H1 (cell line): Measurements from ENCODE around the gene SPEF2. TPM values are rescaled to one million over a fixed set of nuclear protein-coding genes. Genes with fewer than 3 reads are reported as not detected.

ENCODE experiments used
- CTCF ChIA-PET: fragments of 300-600 bp; sonication (Branson Sonifier 250); formaldehyde crosslinking; loops from one replicate; lab custom pipeline; 2021; ENCODE audit not compliant: partially characterized antibody; lab: Charles Lee
- POLR2A ChIA-PET: fragments of 300-600 bp; sonication (Branson Sonifier 250); formaldehyde crosslinking; loops from one replicate; lab custom pipeline; 2021; ENCODE audit warnings: inconsistent platforms; ENCODE audit not compliant: partially characterized antibody; lab: Charles Lee
- DNase-seq, 2 experiments: peaks; one replicate each; pipeline versions ENCODE4 v3.0.0 to v3.0.0-alpha.2; 2010 to 2022; ENCODE audit warnings: low spot score in 2 of 2, low read depth in 1 of 2, mixed read lengths in 1 of 2
- FAIRE-seq: peaks from 2 replicates; lab custom pipeline; 2011; peaks lifted over from hg19 to GRCh38; lab: Jason Lieb, UNC
- H2AFZ ChIP-seq: 2 replicates; pipeline ENCODE4 v1.8.1; 2012; ENCODE audit warnings: low read length, inconsistent platforms
- H2AK5ac ChIP-seq: 2 replicates; pipeline ENCODE4 v1.6.1; 2013; ENCODE audit warnings: low read depth, low read length
- H2BK120ac ChIP-seq: replicated peaks from 2 replicates; pipeline ENCODE3; 2013; ENCODE audit warnings: low read depth, low read length, inconsistent platforms
- H2BK12ac ChIP-seq: 2 replicates; pipeline ENCODE4 v1.6.1; 2013; ENCODE audit warnings: low read depth, low read length
- H2BK15ac ChIP-seq: 2 replicates; pipeline ENCODE4 v1.6.1; 2013; ENCODE audit warnings: low read length
- H2BK20ac ChIP-seq: 2 replicates; pipeline ENCODE4 v1.6.1; 2013; ENCODE audit warnings: low read length
- H2BK5ac ChIP-seq: 2 replicates; pipeline ENCODE4 v1.6.1; 2013; ENCODE audit warnings: low read depth, low read length
- H3K14ac ChIP-seq: 2 replicates; pipeline ENCODE4 v1.6.1; 2013; ENCODE audit warnings: inconsistent platforms; ENCODE audit not compliant: insufficient read length
- H3K18ac ChIP-seq: 2 replicates; pipeline ENCODE4 v1.6.1; 2013; ENCODE audit warnings: low read length; ENCODE audit errors: extremely low read depth
- H3K23ac ChIP-seq: 2 replicates; pipeline ENCODE4 v1.6.1; 2013; ENCODE audit warnings: inconsistent platforms; ENCODE audit not compliant: insufficient read length
- H3K23me2 ChIP-seq: 2 replicates; pipeline ENCODE4 v1.6.1; 2013; ENCODE audit warnings: low read depth, low read length
- H3K27ac ChIP-seq: 2 replicates; pipeline ENCODE4 v1.6.1; 2011; ENCODE audit warnings: low read depth, low read length, inconsistent platforms
- H3K27me3 ChIP-seq, 4 experiments: replicated peaks in 1 of 4; 1 replicate in 1 of 4; 2 replicates in 3 of 4; pipeline versions ENCODE4 v1.6.1 to v1.8.1; 2011 to 2013; ENCODE audit warnings: low read length in 3 of 4, mild to moderate bottlenecking in 3 of 4, inconsistent platforms in 2 of 4, mixed read lengths in 2 of 4, moderate library complexity in 1 of 4; ENCODE audit not compliant: control insufficient read depth in 3 of 4, insufficient read depth in 3 of 4; ENCODE audit errors: extremely low read depth in 1 of 4
- H3K36me3 ChIP-seq, 4 experiments: 2 replicates each; pipeline versions ENCODE4 v1.6.1 to v1.8.1; 2011 to 2013; ENCODE audit warnings: mild to moderate bottlenecking in 4 of 4, low read length in 3 of 4, moderate library complexity in 2 of 4, control low read depth in 1 of 4, inconsistent platforms in 1 of 4; ENCODE audit not compliant: insufficient read depth in 4 of 4, control insufficient read depth in 2 of 4
- H3K4ac ChIP-seq: replicated peaks from 2 replicates; pipeline ENCODE3; 2013; ENCODE audit warnings: low read length, low read depth, mixed read lengths, inconsistent platforms; ENCODE audit not compliant: insufficient read length
- H3K4me1 ChIP-seq, 4 experiments: replicated peaks in 1 of 4; 1 replicate in 1 of 4; 2 replicates in 3 of 4; pipeline versions ENCODE4 v1.6.1 to v1.8.1; 2011 to 2013; ENCODE audit warnings: low read length in 3 of 4, inconsistent platforms in 2 of 4, mixed read lengths in 1 of 4; ENCODE audit not compliant: insufficient read depth in 4 of 4, control insufficient read depth in 3 of 4
- H3K4me2 ChIP-seq, 2 experiments: 2 replicates each; pipeline versions ENCODE4 v1.6.1 to v1.8.1; 2011 to 2013; ENCODE audit warnings: low read depth in 2 of 2, low read length in 2 of 2, control low read depth in 1 of 2, inconsistent platforms in 1 of 2, mild to moderate bottlenecking in 1 of 2; ENCODE audit not compliant: insufficient read depth in 1 of 2
- H3K4me3 ChIP-seq, 4 experiments: fragments of 200-600, 300-600 bp in 1 of 4; sonication (generic), shearing (Covaris generic), sonication (Bioruptor Twin) in 1 of 4; 2 replicates each; pipeline versions ENCODE4 v1.5.1 to v1.8.1; 2011 to 2016; ENCODE audit warnings: low read length in 4 of 4, low read depth in 3 of 4, control low read depth in 2 of 4, inconsistent platforms in 2 of 4, mild to moderate bottlenecking in 2 of 4, mixed read lengths in 1 of 4, moderate library complexity in 1 of 4; ENCODE audit not compliant: insufficient read depth in 2 of 4; ENCODE audit errors: extremely low read depth in 1 of 4
- H3K56ac ChIP-seq: replicated peaks from 2 replicates; pipeline ENCODE3; 2013; ENCODE audit warnings: low read depth, mild to moderate bottlenecking, mixed read lengths, low read length, inconsistent platforms; ENCODE audit not compliant: insufficient read length
- H3K79me1 ChIP-seq: 2 replicates; pipeline ENCODE4 v1.6.1; 2013; ENCODE audit warnings: low read depth, low read length, control low read depth
- H3K79me2 ChIP-seq, 2 experiments: 2 replicates each; pipeline versions ENCODE4 v1.6.1 to v1.8.1; 2012 to 2013; ENCODE audit warnings: low read length in 2 of 2, mild to moderate bottlenecking in 2 of 2, inconsistent platforms in 1 of 2; ENCODE audit not compliant: insufficient read depth in 2 of 2, control insufficient read depth in 1 of 2
- H3K9ac ChIP-seq, 4 experiments: replicated peaks in 1 of 4; 1 replicate in 1 of 4; 2 replicates in 3 of 4; pipeline versions ENCODE4 v1.6.1 to v1.8.1; 2011 to 2013; ENCODE audit warnings: low read depth in 3 of 4, low read length in 3 of 4, control low read depth in 2 of 4, mild to moderate bottlenecking in 2 of 4, moderate library complexity in 2 of 4, inconsistent platforms in 1 of 4; ENCODE audit errors: extremely low read depth in 1 of 4
- H3K9me3 ChIP-seq, 2 experiments: 2 replicates each; pipeline versions ENCODE4 v1.6.1 to v1.8.1; 2012 to 2013; ENCODE audit warnings: mild to moderate bottlenecking in 2 of 2, moderate library complexity in 2 of 2, control low read depth in 1 of 2, inconsistent platforms in 1 of 2, low read depth in 1 of 2, low read length in 1 of 2, mixed read lengths in 1 of 2; ENCODE audit not compliant: insufficient read depth in 2 of 2
- H4K20me1 ChIP-seq, 2 experiments: replicated peaks in 1 of 2; 2 replicates each; pipeline versions ENCODE3 to v1.8.1; 2011 to 2013; ENCODE audit warnings: inconsistent platforms in 2 of 2, low read length in 2 of 2, mild to moderate bottlenecking in 1 of 2; ENCODE audit not compliant: insufficient read depth in 2 of 2, control insufficient read depth in 1 of 2
- H4K5ac ChIP-seq: 2 replicates; pipeline ENCODE4 v1.6.1; 2013; ENCODE audit warnings: low read length, low read depth, mixed read lengths, inconsistent platforms; ENCODE audit not compliant: insufficient read length
- H4K8ac ChIP-seq: 2 replicates; pipeline ENCODE4 v1.8.0; 2013; ENCODE audit warnings: mild to moderate bottlenecking, moderate library complexity, low read length, inconsistent platforms; ENCODE audit not compliant: insufficient read depth; ENCODE audit errors: extremely low read depth
- H4K91ac ChIP-seq: replicated peaks from 2 replicates; pipeline ENCODE3; 2013; ENCODE audit warnings: low read length, mixed read lengths, inconsistent platforms; ENCODE audit not compliant: insufficient read length
- ATF3 ChIP-seq: IDR thresholded peaks from 2 replicates; pipeline ENCODE4 v1.6.1; 2011; ENCODE audit warnings: low read depth, mild to moderate bottlenecking, low read length; ENCODE audit not compliant: insufficient read depth
- BACH1 ChIP-seq: IDR thresholded peaks from 2 replicates; pipeline ENCODE4 v1.6.1; 2012; ENCODE audit warnings: low read length, improper control_type of control experiment
- CEBPB ChIP-seq: IDR thresholded peaks from 2 replicates; pipeline ENCODE4 v1.6.1; 2012; ENCODE audit warnings: low read depth, low read length
- CTBP2 ChIP-seq: IDR thresholded peaks from 2 replicates; pipeline ENCODE4 v1.7.0; 2011; ENCODE audit warnings: borderline replicate concordance, mild to moderate bottlenecking, moderate library complexity, mixed read lengths, low read length; ENCODE audit not compliant: insufficient read depth, insufficient read length
- EZH2 ChIP-seq: fragments of 200-600 bp; sonication (generic); IDR thresholded peaks from 2 replicates; pipeline ENCODE4 v1.7.1; 2012; ENCODE audit warnings: low read depth, mild to moderate bottlenecking, moderate library complexity, low read length, inconsistent platforms; ENCODE audit not compliant: severe bottlenecking
- FOSL1 ChIP-seq: IDR thresholded peaks from 2 replicates; pipeline ENCODE4 v1.6.1; 2011; ENCODE audit warnings: mild to moderate bottlenecking, low read depth, low read length, moderate library complexity; ENCODE audit not compliant: insufficient read depth
- GTF2F1 ChIP-seq: IDR thresholded peaks from 2 replicates; pipeline ENCODE4 v1.6.1; 2012; ENCODE audit warnings: low read depth, low read length, improper control_type of control experiment, borderline replicate concordance
- MAX ChIP-seq: IDR thresholded peaks from 2 replicates; pipeline ENCODE4 v1.6.1; 2012; ENCODE audit warnings: inconsistent platforms
- POLR2A ChIP-seq, 2 experiments: IDR thresholded peaks; 1 replicate in 1 of 2; 2 replicates in 1 of 2; pipeline ENCODE4 v1.6.1; 2011; ENCODE audit warnings: low read depth in 2 of 2, low read length in 2 of 2, mild to moderate bottlenecking in 2 of 2; ENCODE audit errors: control extremely low read depth in 1 of 2
- RAD21 ChIP-seq, 2 experiments: IDR thresholded peaks in 1 of 2; conservative IDR thresholded peaks in 1 of 2; 2 replicates each; pipeline ENCODE4 v1.6.1; 2011; ENCODE audit warnings: low read depth in 2 of 2, low read length in 2 of 2, improper control_type of control experiment in 1 of 2, inconsistent platforms in 1 of 2, mild to moderate bottlenecking in 1 of 2, moderate library complexity in 1 of 2
- SIN3A ChIP-seq, 2 experiments: IDR thresholded peaks in 1 of 2; conservative IDR thresholded peaks in 1 of 2; 2 replicates each; pipeline ENCODE4 v1.6.1; 2011 to 2012; ENCODE audit warnings: low read length in 2 of 2, improper control_type of control experiment in 1 of 2, low read depth in 1 of 2, mild to moderate bottlenecking in 1 of 2
- TAF7 ChIP-seq: optimal IDR thresholded peaks from 2 replicates; pipeline ENCODE3; 2011; ENCODE audit warnings: low read depth, mild to moderate bottlenecking, inconsistent platforms, low read length, moderate library complexity, borderline replicate concordance
- TEAD4 ChIP-seq: IDR thresholded peaks from 2 replicates; pipeline ENCODE4 v1.6.1; 2012; ENCODE audit warnings: low read depth, low read length, inconsistent platforms, mixed read lengths
- WGBS, 2 experiments: shearing (Covaris generic) in 1 of 2; methylation state at CpG; one replicate each; pipeline versions ENCODE4 v1.1.6 to v1.1.7; 2013 to 2015; ENCODE audit warnings: low lambda C conversion rate in 2 of 2, mixed read lengths in 2 of 2, inconsistent platforms in 1 of 2, low coverage in 1 of 2, missing lambda C conversion rate in 1 of 2; ENCODE audit not compliant: insufficient replicate concordance in 2 of 2, insufficient coverage in 1 of 2, insufficient read length in 1 of 2; ENCODE audit errors: extremely low coverage in 1 of 2, missing lambda C conversion rate in 1 of 2; 5-methylcytosine and 5-hydroxymethylcytosine counted together
- polyA plus RNA-seq, 7 experiments: library from polyadenylated mRNA; depleted of rRNA in 3 of 7; stranded (reverse) in 5 of 7; unstranded in 2 of 7; fragments of >200 nt in 5 of 7; fragments of 200-250 nt in 2 of 7; gene quantifications; 1 replicate in 5 of 7; 2 replicates in 1 of 7; 4 replicates in 1 of 7; pipeline versions ENCODE4 v1.2.1 to v1.2.3, GENCODE V29; 2011 to 2013; ENCODE audit warnings: missing spikeins in 2 of 7, mixed read lengths in 2 of 7
- total RNA-seq: library from RNA; stranded (reverse); fragmentation: NEBNext Ultra II Directional; extraction: Animal tissue kit (Norgen Biotek cat#: 25700); gene quantifications from 2 replicates; pipeline ENCODE4 v1.2.1, GENCODE V29; 2021

SPEF2 gene
- total and polyA plus RNA-seq, 2 of the 8 experiments (the other 6 are each of a cell fraction or from before 2014, with no cell fraction given): 0.14 to 0.73 TPM

- Histone ChIP-seq H4K20me1 (no peaks in the 10 kb centered on the region), H3K4me2 (no peak overlapping the region), H3K14ac (no peak overlapping the region), H2BK5ac (no peak overlapping the region), H2BK120ac (no peak overlapping the region), H2BK20ac (no peak overlapping the region), H2AK5ac (no peak overlapping the region), H2BK12ac (no peak overlapping the region), H3K36me3 (no peaks in the 10 kb centered on the region), H4K5ac (no peak overlapping the region), H2AFZ (no peak overlapping the region), H4K8ac (no peak overlapping the region), H3K56ac (no peak overlapping the region), H3K4ac (no peak overlapping the region), H3K27me3 (no peaks in the 10 kb centered on the region), H4K91ac (no peak overlapping the region), H3K79me2 (no peaks in the 10 kb centered on the region), H3K23ac (no peak overlapping the region), H3K23me2 (no peaks in the 10 kb centered on the region), H3K4me1 (peaks cover 0 to 7% (median 2%) of the 10 kb centered on the region in 4 experiments; a peak in 3 of 7 replicates), H3K9ac (no peak overlapping the region), H3K9me3 (no peaks in the 10 kb centered on the region), H3K18ac (no peak overlapping the region), H2BK15ac (no peak overlapping the region), H3K27ac (no peak overlapping the region), H3K79me1 (no peaks in the 10 kb centered on the region), H3K4me3 (no peak overlapping the region)
- ChIA-PET POLR2A (no interaction called here), CTCF (no interaction called here)
- no peak for DNase-seq
- FAIRE-seq: no peak
- TF ChIP-seq CTBP2: no peak
- TF ChIP-seq EZH2: no peak
- TF ChIP-seq FOSL1: no peak
- no peak for TF ChIP-seq CEBPB
- no peak for TF ChIP-seq RAD21 (IDR thresholded peaks at IDR 0.05 in 1 of 2, conservative IDR thresholded peaks at IDR 0.05 in 1 of 2; ENCODE audit: low read depth in 2 of 2, low read length in 2 of 2)
- TF ChIP-seq SIN3A (conservative IDR thresholded peaks at IDR 0.05 in 1 of 2, IDR thresholded peaks at IDR 0.05 in 1 of 2; ENCODE audit: low read depth in 1 of 2, low read length in 2 of 2): no peak
- TF ChIP-seq ATF3: no peak
- TF ChIP-seq TEAD4: no peak
- no peak for TF ChIP-seq MAX
- TF ChIP-seq GTF2F1: no peak
- TF ChIP-seq TAF7: no peak
- TF ChIP-seq BACH1: no peak
- no peak for TF ChIP-seq POLR2A (IDR thresholded peaks at IDR 0.05; ENCODE audit: control extremely low read depth in 1 of 2, low read depth in 2 of 2, low read length in 2 of 2)
- WGBS, 2 experiments: 92% methylated on average over 1 of the region's 1 CpG; no CpG with 5 or more reads in 1 of the 2 experiments
These were observed 237.5 kb downstream of the SPEF2 start for GRCh38 chr5:35855187-35855586.
